Ascending aorta (tissue), 2 donors: Measurements from ENCODE around the gene KIRREL1. TPM values are rescaled to one million over a fixed set of nuclear protein-coding genes. Genes with fewer than 3 reads are reported as not detected.
A peak's percentile ranks its signal among the peaks of the same experiment; 100 is the strongest.

Experiments
- DNase-seq, 2 donors: peaks; one replicate each; pipeline ENCODE4 v3.0.0-alpha.2; 2019; ENCODE audit warnings: low spot score in 2 of 2
- H3K27ac ChIP-seq, 2 donors: fragments of 200-600 bp; sonication (generic); one replicate each; pipeline ENCODE4 v1.5.1; 2016 to 2017; ENCODE audit warnings: mild to moderate bottlenecking in 1 of 2
- H3K27me3 ChIP-seq: fragments of 200-600 bp; sonication (generic); one replicate; pipeline ENCODE4 v1.5.1; 2017
- H3K36me3 ChIP-seq, 2 donors: fragments of 200-600 bp; sonication (generic); one replicate each; pipeline ENCODE4 v1.5.1; 2016
- H3K4me1 ChIP-seq, 2 donors: fragments of 200-600 bp; sonication (generic); one replicate each; pipeline ENCODE4 v1.5.1; 2016 to 2017; ENCODE audit warnings: mild to moderate bottlenecking in 1 of 2
- H3K4me3 ChIP-seq, 2 donors: fragments of 200-600 bp; sonication (generic); one replicate each; pipeline ENCODE4 v1.5.1; 2016 to 2017; ENCODE audit warnings: mild to moderate bottlenecking in 1 of 2
- H3K9me3 ChIP-seq, 2 donors: fragments of 200-600 bp; sonication (generic); one replicate each; pipeline ENCODE4 v1.5.1; 2016
- CTCF ChIP-seq, 3 experiments: fragments of 200-600 bp in 2 of 3; fragments of 450-650 bp in 1 of 3; sonication (generic) in 2 of 3; IDR thresholded peaks; one replicate each; pipeline ENCODE4 v1.5.1; 2016 to 2019; ENCODE audit warnings: antibody characterized with exemption in 3 of 3, mild to moderate bottlenecking in 1 of 3, moderate library complexity in 1 of 3
- intact Hi-C: fragments of 100-400 bp; cut with DNase I; formaldehyde crosslinking; loops from one replicate; pipeline ENCODE4 v1.15.1; 2023
- total RNA-seq: library from RNA; depleted of rRNA; stranded (reverse); fragments of >200 nt; gene quantifications from one replicate; pipeline ENCODE4 v1.1.0, GENCODE V29; 2016

KIRREL1 gene
- total RNA-seq, 1 donor from 2014 or later = 114 TPM

- no peak for TF ChIP-seq CTCF (IDR thresholded peaks at IDR 0.05)
- H3K36me3 ChIP-seq = no peaks in the 10 kb centered on the region
- DNase-seq = no peak
- intact Hi-C loops = no loop called here
- H3K4me3 ChIP-seq = no peak overlapping the region
- no peaks in the 10 kb centered on the region for H3K27me3 ChIP-seq
- peaks cover 0 to 8% of the 10 kb centered on the region in 2 donors for H3K4me1 ChIP-seq
- no peaks in the 10 kb centered on the region for H3K9me3 ChIP-seq
- H3K27ac ChIP-seq = peak overlapping the region; percentile 70 to 72
Measured at GRCh38 chr1:158148468-158148867, 155.0 kb downstream of the KIRREL1 start.

- no peak for TF ChIP-seq CTCF (IDR thresholded peaks at IDR 0.05)
- Histone ChIP-seq H3K4me1 (peaks cover 0 to 8% of the 10 kb centered on the region in 2 donors), H3K27me3 (no peaks in the 10 kb centered on the region), H3K36me3 (no peaks in the 10 kb centered on the region), H3K9me3 (no peaks in the 10 kb centered on the region), H3K4me3 (peak overlapping the region; percentile 56), H3K27ac (peak overlapping the region; percentile 70 to 72)
- peak in 1 of 2 donors; percentile 67 for DNase-seq
- intact Hi-C loops = loop anchor here (1.0 kb wide), 1 partner anchor 24 kb away; no protein-coding TSS in a partner anchor
Measured at GRCh38 chr1:158149175-158149574, 155.7 kb downstream of the KIRREL1 start.

Other genes starting within 250 kb of the KIRREL1 start
- not detected for gene FCRL2, start 216.5 kb upstream of the KIRREL1 start, total RNA-seq
- gene FCRL1, start 173.5 kb upstream of the KIRREL1 start, total RNA-seq = not detected
- not detected for gene CD5L, start 151.8 kb upstream of the KIRREL1 start, total RNA-seq
- not detected for gene CD1D, start 187.2 kb downstream of the KIRREL1 start, total RNA-seq